H1 (cell line): ENCODE results near the gene BARX2. TPM values are rescaled to one million over a fixed set of nuclear protein-coding genes. Genes with fewer than 3 reads are reported as not detected.

Experiments used
- CTCF ChIA-PET: fragments of 300-600 bp; sonication (Branson Sonifier 250); formaldehyde crosslinking; loops from one replicate; lab custom pipeline; 2021; ENCODE audit not compliant: partially characterized antibody; lab: Charles Lee
- POLR2A ChIA-PET: fragments of 300-600 bp; sonication (Branson Sonifier 250); formaldehyde crosslinking; loops from one replicate; lab custom pipeline; 2021; ENCODE audit warnings: inconsistent platforms; ENCODE audit not compliant: partially characterized antibody; lab: Charles Lee
- DNase-seq, 2 experiments: peaks; one replicate each; pipeline versions ENCODE4 v3.0.0 to v3.0.0-alpha.2; 2010 to 2022; ENCODE audit warnings: low spot score in 2 of 2, low read depth in 1 of 2, mixed read lengths in 1 of 2
- FAIRE-seq: peaks from 2 replicates; lab custom pipeline; 2011; peaks lifted over from hg19 to GRCh38; lab: Jason Lieb, UNC
- H2AFZ ChIP-seq: 2 replicates; pipeline ENCODE4 v1.8.1; 2012; ENCODE audit warnings: low read length, inconsistent platforms
- H2AK5ac ChIP-seq: 2 replicates; pipeline ENCODE4 v1.6.1; 2013; ENCODE audit warnings: low read depth, low read length
- H2BK120ac ChIP-seq: replicated peaks from 2 replicates; pipeline ENCODE3; 2013; ENCODE audit warnings: low read depth, low read length, inconsistent platforms
- H2BK12ac ChIP-seq: 2 replicates; pipeline ENCODE4 v1.6.1; 2013; ENCODE audit warnings: low read depth, low read length
- H2BK15ac ChIP-seq: 2 replicates; pipeline ENCODE4 v1.6.1; 2013; ENCODE audit warnings: low read length
- H2BK20ac ChIP-seq: 2 replicates; pipeline ENCODE4 v1.6.1; 2013; ENCODE audit warnings: low read length
- H2BK5ac ChIP-seq: 2 replicates; pipeline ENCODE4 v1.6.1; 2013; ENCODE audit warnings: low read depth, low read length
- H3K14ac ChIP-seq: 2 replicates; pipeline ENCODE4 v1.6.1; 2013; ENCODE audit warnings: inconsistent platforms; ENCODE audit not compliant: insufficient read length
- H3K18ac ChIP-seq: 2 replicates; pipeline ENCODE4 v1.6.1; 2013; ENCODE audit warnings: low read length; ENCODE audit errors: extremely low read depth
- H3K23ac ChIP-seq: 2 replicates; pipeline ENCODE4 v1.6.1; 2013; ENCODE audit warnings: inconsistent platforms; ENCODE audit not compliant: insufficient read length
- H3K23me2 ChIP-seq: 2 replicates; pipeline ENCODE4 v1.6.1; 2013; ENCODE audit warnings: low read depth, low read length
- H3K27ac ChIP-seq: 2 replicates; pipeline ENCODE4 v1.6.1; 2011; ENCODE audit warnings: low read depth, low read length, inconsistent platforms
- H3K27me3 ChIP-seq, 4 experiments: replicated peaks in 1 of 4; 1 replicate in 1 of 4; 2 replicates in 3 of 4; pipeline versions ENCODE4 v1.6.1 to v1.8.1; 2011 to 2013; ENCODE audit warnings: low read length in 3 of 4, mild to moderate bottlenecking in 3 of 4, inconsistent platforms in 2 of 4, mixed read lengths in 2 of 4, moderate library complexity in 1 of 4; ENCODE audit not compliant: control insufficient read depth in 3 of 4, insufficient read depth in 3 of 4; ENCODE audit errors: extremely low read depth in 1 of 4
- H3K36me3 ChIP-seq, 4 experiments: 2 replicates each; pipeline versions ENCODE4 v1.6.1 to v1.8.1; 2011 to 2013; ENCODE audit warnings: mild to moderate bottlenecking in 4 of 4, low read length in 3 of 4, moderate library complexity in 2 of 4, control low read depth in 1 of 4, inconsistent platforms in 1 of 4; ENCODE audit not compliant: insufficient read depth in 4 of 4, control insufficient read depth in 2 of 4
- H3K4ac ChIP-seq: replicated peaks from 2 replicates; pipeline ENCODE3; 2013; ENCODE audit warnings: low read length, low read depth, mixed read lengths, inconsistent platforms; ENCODE audit not compliant: insufficient read length
- H3K4me1 ChIP-seq, 4 experiments: replicated peaks in 1 of 4; 1 replicate in 1 of 4; 2 replicates in 3 of 4; pipeline versions ENCODE4 v1.6.1 to v1.8.1; 2011 to 2013; ENCODE audit warnings: low read length in 3 of 4, inconsistent platforms in 2 of 4, mixed read lengths in 1 of 4; ENCODE audit not compliant: insufficient read depth in 4 of 4, control insufficient read depth in 3 of 4
- H3K4me2 ChIP-seq, 2 experiments: 2 replicates each; pipeline versions ENCODE4 v1.6.1 to v1.8.1; 2011 to 2013; ENCODE audit warnings: low read depth in 2 of 2, low read length in 2 of 2, control low read depth in 1 of 2, inconsistent platforms in 1 of 2, mild to moderate bottlenecking in 1 of 2; ENCODE audit not compliant: insufficient read depth in 1 of 2
- H3K4me3 ChIP-seq, 4 experiments: fragments of 200-600, 300-600 bp in 1 of 4; sonication (generic), shearing (Covaris generic), sonication (Bioruptor Twin) in 1 of 4; 2 replicates each; pipeline versions ENCODE4 v1.5.1 to v1.8.1; 2011 to 2016; ENCODE audit warnings: low read length in 4 of 4, low read depth in 3 of 4, control low read depth in 2 of 4, inconsistent platforms in 2 of 4, mild to moderate bottlenecking in 2 of 4, mixed read lengths in 1 of 4, moderate library complexity in 1 of 4; ENCODE audit not compliant: insufficient read depth in 2 of 4; ENCODE audit errors: extremely low read depth in 1 of 4
- H3K56ac ChIP-seq: replicated peaks from 2 replicates; pipeline ENCODE3; 2013; ENCODE audit warnings: low read depth, mild to moderate bottlenecking, mixed read lengths, low read length, inconsistent platforms; ENCODE audit not compliant: insufficient read length
- H3K79me1 ChIP-seq: 2 replicates; pipeline ENCODE4 v1.6.1; 2013; ENCODE audit warnings: low read depth, low read length, control low read depth
- H3K79me2 ChIP-seq, 2 experiments: 2 replicates each; pipeline versions ENCODE4 v1.6.1 to v1.8.1; 2012 to 2013; ENCODE audit warnings: low read length in 2 of 2, mild to moderate bottlenecking in 2 of 2, inconsistent platforms in 1 of 2; ENCODE audit not compliant: insufficient read depth in 2 of 2, control insufficient read depth in 1 of 2
- H3K9ac ChIP-seq, 4 experiments: replicated peaks in 1 of 4; 1 replicate in 1 of 4; 2 replicates in 3 of 4; pipeline versions ENCODE4 v1.6.1 to v1.8.1; 2011 to 2013; ENCODE audit warnings: low read depth in 3 of 4, low read length in 3 of 4, control low read depth in 2 of 4, mild to moderate bottlenecking in 2 of 4, moderate library complexity in 2 of 4, inconsistent platforms in 1 of 4; ENCODE audit errors: extremely low read depth in 1 of 4
- H3K9me3 ChIP-seq, 2 experiments: 2 replicates each; pipeline versions ENCODE4 v1.6.1 to v1.8.1; 2012 to 2013; ENCODE audit warnings: mild to moderate bottlenecking in 2 of 2, moderate library complexity in 2 of 2, control low read depth in 1 of 2, inconsistent platforms in 1 of 2, low read depth in 1 of 2, low read length in 1 of 2, mixed read lengths in 1 of 2; ENCODE audit not compliant: insufficient read depth in 2 of 2
- H4K20me1 ChIP-seq, 2 experiments: replicated peaks in 1 of 2; 2 replicates each; pipeline versions ENCODE3 to v1.8.1; 2011 to 2013; ENCODE audit warnings: inconsistent platforms in 2 of 2, low read length in 2 of 2, mild to moderate bottlenecking in 1 of 2; ENCODE audit not compliant: insufficient read depth in 2 of 2, control insufficient read depth in 1 of 2
- H4K5ac ChIP-seq: 2 replicates; pipeline ENCODE4 v1.6.1; 2013; ENCODE audit warnings: low read length, low read depth, mixed read lengths, inconsistent platforms; ENCODE audit not compliant: insufficient read length
- H4K8ac ChIP-seq: 2 replicates; pipeline ENCODE4 v1.8.0; 2013; ENCODE audit warnings: mild to moderate bottlenecking, moderate library complexity, low read length, inconsistent platforms; ENCODE audit not compliant: insufficient read depth; ENCODE audit errors: extremely low read depth
- H4K91ac ChIP-seq: replicated peaks from 2 replicates; pipeline ENCODE3; 2013; ENCODE audit warnings: low read length, mixed read lengths, inconsistent platforms; ENCODE audit not compliant: insufficient read length
- FOSL1 ChIP-seq: IDR thresholded peaks from 2 replicates; pipeline ENCODE4 v1.6.1; 2011; ENCODE audit warnings: mild to moderate bottlenecking, low read depth, low read length, moderate library complexity; ENCODE audit not compliant: insufficient read depth
- JUN ChIP-seq: IDR thresholded peaks from 2 replicates; pipeline ENCODE4 v1.6.1; 2011; ENCODE audit warnings: low read depth, mild to moderate bottlenecking, improper control_type of control experiment, low read length
- POLR2AphosphoS5 ChIP-seq: IDR thresholded peaks from 2 replicates; pipeline ENCODE4 v1.6.1; 2011; ENCODE audit warnings: low read depth, low read length
- POU5F1 ChIP-seq: IDR thresholded peaks from 2 replicates; pipeline ENCODE4 v1.6.1; 2011; ENCODE audit warnings: low read depth, mild to moderate bottlenecking, low read length, moderate library complexity
- RFX5 ChIP-seq: IDR thresholded peaks from 2 replicates; pipeline ENCODE4 v1.6.1; 2011; ENCODE audit warnings: low read depth, low read length, improper control_type of control experiment, borderline replicate concordance
- SIRT6 ChIP-seq: IDR thresholded peaks from one replicate; pipeline ENCODE4 v1.7.1; 2012; ENCODE audit warnings: low read length, inconsistent platforms
- ZNF274 ChIP-seq: IDR thresholded peaks from 2 replicates; pipeline ENCODE4 v1.7.0; 2012; ENCODE audit warnings: low read length, borderline replicate concordance; ENCODE audit errors: extremely low read depth
- WGBS, 2 experiments: shearing (Covaris generic) in 1 of 2; methylation state at CpG; one replicate each; pipeline versions ENCODE4 v1.1.6 to v1.1.7; 2013 to 2015; ENCODE audit warnings: low lambda C conversion rate in 2 of 2, mixed read lengths in 2 of 2, inconsistent platforms in 1 of 2, low coverage in 1 of 2, missing lambda C conversion rate in 1 of 2; ENCODE audit not compliant: insufficient replicate concordance in 2 of 2, insufficient coverage in 1 of 2, insufficient read length in 1 of 2; ENCODE audit errors: extremely low coverage in 1 of 2, missing lambda C conversion rate in 1 of 2; 5-methylcytosine and 5-hydroxymethylcytosine counted together
- polyA plus RNA-seq, 7 experiments: library from polyadenylated mRNA; depleted of rRNA in 3 of 7; stranded (reverse) in 5 of 7; unstranded in 2 of 7; fragments of >200 nt in 5 of 7; fragments of 200-250 nt in 2 of 7; gene quantifications; 1 replicate in 5 of 7; 2 replicates in 1 of 7; 4 replicates in 1 of 7; pipeline versions ENCODE4 v1.2.1 to v1.2.3, GENCODE V29; 2011 to 2013; ENCODE audit warnings: missing spikeins in 2 of 7, mixed read lengths in 2 of 7
- total RNA-seq: library from RNA; stranded (reverse); fragmentation: NEBNext Ultra II Directional; extraction: Animal tissue kit (Norgen Biotek cat#: 25700); gene quantifications from 2 replicates; pipeline ENCODE4 v1.2.1, GENCODE V29; 2021

Gene BARX2
- total and polyA plus RNA-seq, 2 of the 8 experiments (the other 6 are each of a cell fraction or from before 2014, with no cell fraction given): not detected

DNA sequence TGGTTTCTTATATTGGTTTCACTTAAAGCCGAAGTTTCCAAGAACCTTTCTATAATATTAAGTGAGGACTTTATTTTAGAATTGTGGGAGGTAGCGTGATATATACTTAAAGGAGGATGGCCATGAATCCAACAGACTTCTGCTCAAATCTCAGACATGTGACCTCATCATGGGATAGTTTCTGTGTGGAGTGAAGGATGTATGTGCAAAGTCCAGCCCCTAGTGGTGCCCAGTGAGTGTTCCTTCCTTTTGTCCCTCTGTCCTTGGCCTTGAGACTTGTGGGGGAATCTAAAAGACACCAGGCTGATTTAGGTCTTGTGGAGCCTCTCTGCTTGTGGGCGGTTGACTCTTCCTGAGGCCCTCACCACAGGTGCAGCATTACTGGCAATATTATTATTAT lies 43.7 kb downstream of the BARX2 start:
- POLR2A ChIA-PET: no interaction called here
- Histone ChIP-seq H3K56ac (no peak overlapping the region), H2BK5ac (no peak overlapping the region), H2BK15ac (no peak overlapping the region), H2BK120ac (no peak overlapping the region), H3K23me2 (no peaks in the 10 kb centered on the region), H3K79me2 (no peaks in the 10 kb centered on the region), H3K18ac (no peak overlapping the region), H4K8ac (no peak overlapping the region), H3K27me3 (no peaks in the 10 kb centered on the region; a peak in 1 of 7 replicates), H4K91ac (no peak overlapping the region), H3K27ac (no peak overlapping the region), H3K79me1 (no peaks in the 10 kb centered on the region), H3K14ac (no peak overlapping the region), H3K9me3 (no peaks in the 10 kb centered on the region), H4K5ac (no peak overlapping the region), H2BK20ac (no peak overlapping the region)
- TF ChIP-seq RFX5 (no peak), FOSL1 (no peak), POLR2AphosphoS5 (no peak), SIRT6 (no peak), JUN (no peak), POU5F1 (no peak), ZNF274 (no peak)
- TF ChIP-seq, all 59 proteins: peak for 0
- H2AFZ ChIP-seq: no peak overlapping the region
- CTCF ChIA-PET: interaction anchor here (1.3 kb wide), 1 partner anchor 331 kb away, joined by 4 read pairs; no protein-coding TSS in a partner anchor
- H3K36me3 ChIP-seq: no peaks in the 10 kb centered on the region
- H4K20me1 ChIP-seq: no peaks in the 10 kb centered on the region
- no peak overlapping the region for H3K23ac ChIP-seq
- 92% methylated on average over 3 of the region's 3 CpGs; no CpG with 5 or more reads in 1 of the 2 experiments for WGBS, 2 experiments
- H3K9ac ChIP-seq: no peak overlapping the region
- H3K4me2 ChIP-seq: no peak overlapping the region
- H3K4me3 ChIP-seq: no peak overlapping the region
- no peaks in the 10 kb centered on the region for H3K4me1 ChIP-seq
- H3K4ac ChIP-seq: no peak overlapping the region
- no peak for DNase-seq
- H2BK12ac ChIP-seq: no peak overlapping the region
- no peak for FAIRE-seq
- no peak overlapping the region for H2AK5ac ChIP-seq
